Measurements from ENCODE around the gene PHOX2B. TPM values are rescaled to one million over a fixed set of nuclear protein-coding genes. Genes with fewer than 3 reads are reported as not detected.
"Not testable (repeated sequence)": the region's sequence is repeated elsewhere in the genome, so short reads cannot be mapped to it uniquely, and the experiment has no call there.

Gene PHOX2B
- total RNA-seq, 2 donors from 2014 or later, result 0.56 TPM; not detected in 1

- no peak overlapping the region for H3K9ac ChIP-seq (ENCODE audit: low read depth in 2 of 2, low read length in 2 of 2)
- DNase-seq, result no peak
- no peaks in the 10 kb centered on the region for H3K36me3 ChIP-seq
- H3K27ac ChIP-seq, result no peak overlapping the region
- intact Hi-C loops (cut with DNase I), result no loop called here
- peaks cover 20% of the 10 kb centered on the region for H3K27me3 ChIP-seq
- H3K4me1 ChIP-seq, result no peaks in the 10 kb centered on the region
- no peak for TF ChIP-seq CTCF (IDR thresholded peaks at IDR 0.05)
- H3K9me3 ChIP-seq, result no peaks in the 10 kb centered on the region
- no peak overlapping the region for H3K4me3 ChIP-seq
Measured at GRCh38 chr4:41741354-41741753, 7.2 kb downstream of the PHOX2B start.

GRCh38 chr4:41737491-41737890 is 11.0 kb downstream of the PHOX2B start:
- H3K27ac ChIP-seq, result not testable (repeated sequence)

GRCh38 chr4:41734371-41734770 is 14.2 kb downstream of the PHOX2B start:
- intact Hi-C loops (cut with DNase I), result no loop called here
- DNase-seq, result no peak
- H3K36me3 ChIP-seq, result no peaks in the 10 kb centered on the region
- TF ChIP-seq CTCF (IDR thresholded peaks at IDR 0.05), result no peak
- H3K27me3 ChIP-seq, result no peaks in the 10 kb centered on the region
- no peaks in the 10 kb centered on the region for H3K9me3 ChIP-seq
- H3K4me3 ChIP-seq, result no peak overlapping the region
- no peaks in the 10 kb centered on the region for H3K4me1 ChIP-seq
- no peak overlapping the region for H3K27ac ChIP-seq
- H3K9ac ChIP-seq (ENCODE audit: low read depth in 2 of 2, low read length in 2 of 2), result no peak overlapping the region

More at GRCh38 chr4:41737491-41737890, 11.0 kb downstream of the PHOX2B start:
- H3K27me3 ChIP-seq; DNase-seq; H3K4me1 ChIP-seq; H3K9me3 ChIP-seq; H3K9ac ChIP-seq (ENCODE audit: low read depth in 2 of 2, low read length in 2 of 2); intact Hi-C loops (cut with DNase I); H3K4me3 ChIP-seq; H3K36me3 ChIP-seq: not testable (repeated sequence)

GRCh38 chr4:41731569-41732126 is 16.9 kb downstream of the PHOX2B start:
- intact Hi-C loops (cut with DNase I), result no loop called here
- no peaks in the 10 kb centered on the region for H3K9me3 ChIP-seq
- H3K27ac ChIP-seq, result no peak overlapping the region
- no peak for TF ChIP-seq CTCF (IDR thresholded peaks at IDR 0.05)
- H3K36me3 ChIP-seq, result no peaks in the 10 kb centered on the region
- H3K4me3 ChIP-seq, result no peak overlapping the region
- no peak for DNase-seq
- no peaks in the 10 kb centered on the region for H3K4me1 ChIP-seq
- no peak overlapping the region for H3K9ac ChIP-seq (ENCODE audit: low read depth in 2 of 2, low read length in 2 of 2)
- H3K27me3 ChIP-seq, result no peaks in the 10 kb centered on the region

- intact Hi-C loops (cut with DNase I), result no loop called here
- no peaks in the 10 kb centered on the region for H3K9me3 ChIP-seq
- H3K27me3 ChIP-seq, result no peaks in the 10 kb centered on the region
- no peaks in the 10 kb centered on the region for H3K4me1 ChIP-seq
- no peak for TF ChIP-seq CTCF (IDR thresholded peaks at IDR 0.05)
- no peak overlapping the region for H3K4me3 ChIP-seq
- no peaks in the 10 kb centered on the region for H3K36me3 ChIP-seq
- DNase-seq, result no peak
- H3K9ac ChIP-seq (ENCODE audit: low read depth in 2 of 2, low read length in 2 of 2), result no peak overlapping the region
- no peak overlapping the region for H3K27ac ChIP-seq
Measured at GRCh38 chr4:41728573-41728913, 20.0 kb downstream of the PHOX2B start.

GRCh38 chr4:41727861-41728572 is 20.5 kb downstream of the PHOX2B start:
- H3K4me3 ChIP-seq, result no peak overlapping the region
- H3K27ac ChIP-seq, result no peak overlapping the region
- no peak for TF ChIP-seq CTCF (IDR thresholded peaks at IDR 0.05)
- no peaks in the 10 kb centered on the region for H3K27me3 ChIP-seq
- H3K9ac ChIP-seq (ENCODE audit: low read depth in 2 of 2, low read length in 2 of 2), result no peak overlapping the region
- no peaks in the 10 kb centered on the region for H3K36me3 ChIP-seq
- intact Hi-C loops (cut with DNase I), result no loop called here
- H3K9me3 ChIP-seq, result no peaks in the 10 kb centered on the region
- H3K4me1 ChIP-seq, result no peaks in the 10 kb centered on the region
- DNase-seq, result no peak

Measured in colonic mucosa (tissue), 4 donors.